Nephron progenitor cell (in vitro differentiated cells): ENCODE data around the gene MMP2.

ENCODE experiments used
- DNase-seq: peaks from one replicate; pipeline ENCODE4 v3.0.0; 2021
- H3K27ac Mint-ChIP-seq: 2 replicates; pipeline ENCODE4 v1.8.0; 2021; ENCODE audit warnings: mild to moderate bottlenecking, moderate library complexity, mixed read lengths
- H3K27me3 Mint-ChIP-seq: 2 replicates; pipeline ENCODE4 v1.8.0; 2021; ENCODE audit warnings: mild to moderate bottlenecking, low read depth, mixed read lengths; ENCODE audit not compliant: poor library complexity
- H3K36me3 Mint-ChIP-seq: 2 replicates; pipeline ENCODE4 v1.8.0; 2021; ENCODE audit warnings: low read depth, mixed read lengths
- H3K4me1 Mint-ChIP-seq: 2 replicates; pipeline ENCODE4 v1.8.0; 2021; ENCODE audit warnings: mixed read lengths
- H3K4me3 Mint-ChIP-seq: 2 replicates; pipeline ENCODE4 v1.8.0; 2021; ENCODE audit warnings: mild to moderate bottlenecking, moderate library complexity, mixed read lengths
- H3K9me3 Mint-ChIP-seq: 2 replicates; pipeline ENCODE4 v1.8.0; 2021; ENCODE audit warnings: mild to moderate bottlenecking, moderate library complexity, mixed read lengths
- TF ChIP-seq, protein P1 (sequence below): fragments of 200-600 bp; sonication (generic); IDR thresholded peaks from 2 replicates; pipeline ENCODE4 v1.5.0; 2021; ENCODE audit warnings: antibody characterized with exemption

The MMP2 gene

DNA sequence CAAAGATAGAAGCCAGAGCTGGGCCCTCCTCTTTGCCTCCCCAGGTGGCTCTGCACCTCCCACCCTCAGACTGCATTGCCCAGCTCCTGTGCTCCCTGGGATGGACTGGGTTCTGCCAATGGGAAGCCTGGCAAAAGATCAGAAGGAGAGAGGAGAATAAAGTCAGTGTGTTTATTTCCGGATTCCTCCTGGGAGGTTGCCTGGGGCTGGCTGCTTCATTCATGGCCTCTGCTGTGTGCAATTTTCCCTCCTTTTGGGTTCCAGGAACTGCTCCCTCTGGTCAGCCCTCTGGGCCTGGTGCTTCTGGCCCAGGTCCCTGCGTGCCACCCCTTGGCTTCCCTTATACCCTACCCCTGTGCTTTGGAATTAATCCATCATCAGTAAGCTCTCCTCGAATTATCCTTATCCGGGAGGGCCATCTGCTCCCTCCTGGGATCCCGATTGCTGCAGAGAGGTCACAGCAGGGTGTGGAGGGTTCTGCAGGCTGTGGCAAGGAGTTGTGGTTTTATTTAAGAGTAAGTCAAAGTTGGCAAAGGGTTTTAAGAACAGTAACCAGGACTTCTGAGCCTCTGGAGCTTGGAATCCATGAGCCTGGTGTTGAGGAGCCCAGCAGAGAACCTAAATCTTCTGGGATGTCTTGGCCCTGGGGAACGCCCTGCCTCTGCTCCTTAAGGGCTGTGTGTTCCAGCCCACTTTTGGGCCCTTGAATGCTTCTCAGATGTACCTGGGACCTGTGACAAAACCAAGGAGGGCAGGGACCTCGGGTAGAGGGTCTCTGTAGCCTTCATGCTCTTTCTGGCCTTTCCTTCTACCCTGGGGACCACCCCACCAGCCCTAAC, 8.2 kb upstream of the MMP2 start:
- TF ChIP-seq, protein P1, sequence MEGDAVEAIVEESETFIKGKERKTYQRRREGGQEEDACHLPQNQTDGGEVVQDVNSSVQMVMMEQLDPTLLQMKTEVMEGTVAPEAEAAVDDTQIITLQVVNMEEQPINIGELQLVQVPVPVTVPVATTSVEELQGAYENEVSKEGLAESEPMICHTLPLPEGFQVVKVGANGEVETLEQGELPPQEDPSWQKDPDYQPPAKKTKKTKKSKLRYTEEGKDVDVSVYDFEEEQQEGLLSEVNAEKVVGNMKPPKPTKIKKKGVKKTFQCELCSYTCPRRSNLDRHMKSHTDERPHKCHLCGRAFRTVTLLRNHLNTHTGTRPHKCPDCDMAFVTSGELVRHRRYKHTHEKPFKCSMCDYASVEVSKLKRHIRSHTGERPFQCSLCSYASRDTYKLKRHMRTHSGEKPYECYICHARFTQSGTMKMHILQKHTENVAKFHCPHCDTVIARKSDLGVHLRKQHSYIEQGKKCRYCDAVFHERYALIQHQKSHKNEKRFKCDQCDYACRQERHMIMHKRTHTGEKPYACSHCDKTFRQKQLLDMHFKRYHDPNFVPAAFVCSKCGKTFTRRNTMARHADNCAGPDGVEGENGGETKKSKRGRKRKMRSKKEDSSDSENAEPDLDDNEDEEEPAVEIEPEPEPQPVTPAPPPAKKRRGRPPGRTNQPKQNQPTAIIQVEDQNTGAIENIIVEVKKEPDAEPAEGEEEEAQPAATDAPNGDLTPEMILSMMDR: no peak
- no peak for DNase-seq
- Mint-ChIP-seq H3K4me3 (no peak overlapping the region), H3K27me3 (peaks cover 12% of the 10 kb centered on the region), H3K27ac (no peak overlapping the region), H3K4me1 (peaks cover 13% of the 10 kb centered on the region), H3K36me3 (no peaks in the 10 kb centered on the region), H3K9me3 (no peaks in the 10 kb centered on the region)

DNA sequence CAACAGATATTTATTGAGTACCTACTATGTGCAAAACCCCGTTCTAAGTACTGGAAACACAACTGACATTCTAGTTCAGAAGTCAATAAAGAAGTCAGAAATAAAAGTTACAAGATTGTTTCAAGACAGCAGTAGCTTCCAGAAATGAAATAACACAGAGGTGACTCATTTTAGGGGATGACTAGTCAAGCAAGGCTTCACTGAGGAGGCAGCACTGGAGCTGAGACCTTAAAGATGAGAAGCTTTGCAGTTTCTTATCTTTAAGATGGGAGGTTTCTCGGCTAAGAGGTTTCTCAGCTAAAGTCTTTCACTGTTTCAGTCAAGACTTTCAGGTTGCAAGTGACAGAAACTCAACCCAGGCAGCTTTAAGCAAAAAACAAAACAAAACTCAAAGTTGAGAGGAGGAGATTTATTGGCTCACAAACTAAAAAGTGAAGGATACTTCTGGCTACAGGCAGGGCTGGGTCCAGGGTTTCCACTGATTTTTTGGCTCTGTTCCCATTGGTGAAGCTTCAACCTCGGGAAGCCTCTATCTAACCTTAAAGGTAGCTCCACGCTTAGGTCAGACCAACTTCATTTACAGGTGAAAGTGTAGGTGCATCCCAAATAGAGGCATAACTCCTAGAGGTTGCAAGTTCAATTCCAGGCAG, 7.4 kb upstream of the MMP2 start:
- H3K36me3 Mint-ChIP-seq: no peaks in the 10 kb centered on the region
- DNase-seq: no peak
- H3K27ac Mint-ChIP-seq: no peak overlapping the region
- H3K27me3 Mint-ChIP-seq: peaks cover 12% of the 10 kb centered on the region
- H3K9me3 Mint-ChIP-seq: no peaks in the 10 kb centered on the region
- H3K4me1 Mint-ChIP-seq: peaks cover 21% of the 10 kb centered on the region
- H3K4me3 Mint-ChIP-seq: no peak overlapping the region
- TF ChIP-seq, protein P1: no peak

DNA sequence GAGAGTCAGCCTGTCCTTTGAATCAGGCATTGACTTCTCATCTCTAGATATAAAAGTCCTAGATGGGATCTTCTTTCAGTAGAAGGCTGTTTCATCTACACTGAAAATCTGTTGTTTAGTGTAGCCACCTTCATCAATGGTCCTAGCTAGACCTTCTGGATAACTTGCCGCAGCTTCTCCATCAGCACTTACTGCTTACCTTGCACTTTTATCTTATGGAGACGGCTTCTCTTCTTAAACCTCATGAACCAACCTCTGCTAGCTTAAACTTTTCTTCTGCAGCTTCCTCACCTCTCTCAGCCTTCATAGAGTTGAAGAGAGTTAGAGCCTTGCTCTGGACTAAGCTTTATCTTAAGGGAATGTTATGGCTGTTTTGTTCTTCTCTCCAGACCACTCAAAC, 5.4 kb upstream of the MMP2 start:
- H3K9me3 Mint-ChIP-seq: no peaks in the 10 kb centered on the region

DNA sequence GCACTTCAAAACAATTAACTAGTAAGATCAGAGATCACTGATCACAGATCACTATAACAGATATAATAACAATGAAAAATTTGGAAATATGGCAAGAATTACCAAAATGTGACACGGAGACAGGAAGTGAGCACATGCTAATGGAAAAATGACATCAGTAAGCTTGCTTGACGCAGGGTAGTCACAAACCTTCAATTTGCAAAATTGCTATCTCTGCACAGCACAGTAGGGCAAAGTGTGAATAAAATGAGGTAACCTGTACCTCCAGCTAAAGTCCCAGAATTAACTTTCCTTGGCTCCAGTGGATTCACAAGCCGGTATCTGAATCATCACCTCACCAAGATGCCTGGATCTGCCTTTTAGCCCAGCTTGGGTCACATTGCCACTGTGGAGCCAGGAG, 4.2 kb upstream of the MMP2 start:
- no peak overlapping the region for H3K27ac Mint-ChIP-seq
- H3K4me3 Mint-ChIP-seq: no peak overlapping the region
- TF ChIP-seq, protein P1: no peak
- H3K36me3 Mint-ChIP-seq: no peaks in the 10 kb centered on the region
- peaks cover 16% of the 10 kb centered on the region for H3K27me3 Mint-ChIP-seq
- peaks cover 46% of the 10 kb centered on the region for H3K4me1 Mint-ChIP-seq
- no peak for DNase-seq
- H3K9me3 Mint-ChIP-seq: no peaks in the 10 kb centered on the region

More for the DNA sequence above, 5.4 kb upstream of the MMP2 start:
- Mint-ChIP-seq H3K27ac (no peak overlapping the region), H3K36me3 (no peaks in the 10 kb centered on the region), H3K4me1 (peaks cover 38% of the 10 kb centered on the region), H3K4me3 (no peak overlapping the region), H3K27me3 (peaks cover 15% of the 10 kb centered on the region)
- DNase-seq: no peak
- TF ChIP-seq, protein P1: no peak

DNA sequence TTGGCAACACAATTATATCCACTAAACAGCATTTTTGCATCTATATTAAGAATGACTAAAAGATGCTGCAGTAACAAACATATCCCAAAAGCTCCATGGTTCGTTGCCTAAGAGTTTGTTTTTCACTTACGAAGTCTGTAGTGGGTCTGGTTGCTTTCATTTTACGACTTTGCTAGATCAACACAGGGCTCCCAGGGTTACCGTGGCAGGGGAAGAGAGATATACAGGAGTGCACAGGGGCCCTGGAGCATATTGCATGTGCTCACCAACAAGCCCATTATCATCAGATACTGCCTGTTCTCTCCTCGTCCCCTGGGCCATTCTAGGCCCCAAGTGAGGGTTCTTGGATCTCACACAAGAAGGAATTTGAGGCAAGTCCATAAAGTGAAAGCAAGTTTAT, 3.1 kb upstream of the MMP2 start:
- H3K27me3 Mint-ChIP-seq: peaks cover 17% of the 10 kb centered on the region
- no peak overlapping the region for H3K27ac Mint-ChIP-seq
- no peak for DNase-seq

More for the DNA sequence above, 3.1 kb upstream of the MMP2 start:
- Mint-ChIP-seq H3K4me1 (peaks cover 57% of the 10 kb centered on the region), H3K36me3 (no peaks in the 10 kb centered on the region), H3K4me3 (no peak overlapping the region), H3K9me3 (no peaks in the 10 kb centered on the region)
- TF ChIP-seq, protein P1: no peak
